Neural progenitor cell (in vitro differentiated cells): Measurements from ENCODE around the gene SET. TPM values are rescaled to one million over a fixed set of nuclear protein-coding genes. Genes with fewer than 3 reads are reported as not detected.
"Not testable (repeated sequence)": the region's sequence is repeated elsewhere in the genome, so short reads cannot be mapped to it uniquely, and the experiment has no call there.

Experiments used
- DNase-seq: peaks from one replicate; pipeline ENCODE4 v3.0.0-alpha.2; 2016; ENCODE audit warnings: low spot score
- H2AFZ ChIP-seq: fragments of 200-600 bp; sonication (generic); replicated peaks from 2 replicates; pipeline ENCODE4 v1.6.1; 2016; ENCODE audit warnings: antibody characterized with exemption
- H3F3A ChIP-seq: fragments of 200-600 bp; sonication (generic); 2 replicates; pipeline ENCODE4 v1.6.1; 2016; ENCODE audit warnings: antibody characterized with exemption, low read depth
- H3K27ac ChIP-seq: fragments of 200-600 bp; sonication (generic); 2 replicates; pipeline ENCODE4 v1.5.1; 2016; ENCODE audit warnings: mild to moderate bottlenecking
- H3K27me3 ChIP-seq: fragments of 200-600 bp; sonication (generic); 2 replicates; pipeline ENCODE4 v1.6.1; 2016; ENCODE audit warnings: mild to moderate bottlenecking, moderate library complexity
- H3K36me3 ChIP-seq: fragments of 200-600 bp; sonication (generic); 2 replicates; pipeline ENCODE4 v1.5.1; 2016
- H3K4me1 ChIP-seq: fragments of 200-600 bp; sonication (generic); 2 replicates; pipeline ENCODE4 v1.6.1; 2016; ENCODE audit warnings: mixed run types
- H3K4me2 ChIP-seq: fragments of 200-600 bp; sonication (generic); 2 replicates; pipeline ENCODE4 v1.6.1; 2016
- H3K4me3 ChIP-seq: fragments of 200-600 bp; sonication (generic); 2 replicates; pipeline ENCODE4 v1.5.1; 2016
- H3K79me2 ChIP-seq: fragments of 200-600 bp; sonication (generic); 2 replicates; pipeline ENCODE4 v1.6.1; 2016; ENCODE audit warnings: low read depth
- H3K9ac ChIP-seq: fragments of 200-600 bp; sonication (generic); 2 replicates; pipeline ENCODE4 v1.6.1; 2016
- H3K9me3 ChIP-seq: fragments of 200-600 bp; sonication (generic); 2 replicates; pipeline ENCODE4 v1.5.1; 2016; ENCODE audit warnings: low read depth
- H4K20me1 ChIP-seq: fragments of 200-600 bp; sonication (generic); 2 replicates; pipeline ENCODE4 v1.6.1; 2016; ENCODE audit warnings: low read depth
- H3K27ac Mint-ChIP-seq: 3 replicates; pipeline ENCODE4 v1.8.0; 2021; ENCODE audit warnings: mixed read lengths
- H3K27me3 Mint-ChIP-seq: 2 replicates; pipeline ENCODE4 v1.8.0; 2022; ENCODE audit warnings: low read depth, mild to moderate bottlenecking, inconsistent platforms, moderate library complexity, mixed read lengths; ENCODE audit not compliant: insufficient read depth
- H3K36me3 Mint-ChIP-seq: 3 replicates; pipeline ENCODE4 v1.8.0; 2021; ENCODE audit warnings: mixed read lengths
- H3K4me1 Mint-ChIP-seq: 3 replicates; pipeline ENCODE4 v1.8.0; 2021; ENCODE audit warnings: mixed read lengths
- H3K4me3 Mint-ChIP-seq: 3 replicates; pipeline ENCODE4 v1.8.0; 2021; ENCODE audit warnings: mild to moderate bottlenecking, moderate library complexity, mixed read lengths
- H3K9me3 Mint-ChIP-seq: 3 replicates; pipeline ENCODE4 v1.8.0; 2020; ENCODE audit warnings: mixed read lengths
- CTCF ChIP-seq: fragments of 200-600 bp; sonication (generic); IDR thresholded peaks from 2 replicates; pipeline ENCODE4 v1.5.1; 2017; ENCODE audit warnings: antibody characterized with exemption, mild to moderate bottlenecking
- EZH2 ChIP-seq: fragments of 200-600 bp; sonication (generic); IDR thresholded peaks from 2 replicates; pipeline ENCODE4 v1.6.1; 2017; ENCODE audit warnings: antibody characterized with exemption, mild to moderate bottlenecking, moderate library complexity
- EZH2phosphoT487 ChIP-seq: fragments of 200-600 bp; sonication (generic); IDR thresholded peaks from 2 replicates; pipeline ENCODE4 v1.6.1; 2017; ENCODE audit warnings: antibody characterized with exemption
- total RNA-seq: library from RNA; depleted of rRNA; stranded (reverse); fragments of >200 nt; gene quantifications from 2 replicates; pipeline ENCODE4 v1.2.3, GENCODE V29; 2015; ENCODE audit warnings: low replicate concordance

Gene SET
- total RNA-seq, 1 donor from 2014 or later, result 1,683 TPM

GRCh38 chr9:128689293-128689774 lies 312 bp downstream of the SET start:
- H3K4me1 ChIP-seq, result peaks cover 47% of the 10 kb centered on the region
- H3K27me3 Mint-ChIP-seq, result peaks cover 6% of the 10 kb centered on the region
- peak overlapping the region; percentile 97 for H3K27ac ChIP-seq
- H3K4me2 ChIP-seq, result peak overlapping the region; percentile 67
- TF ChIP-seq CTCF, result no peak
- TF ChIP-seq EZH2phosphoT487, result no peak
- no peak for TF ChIP-seq EZH2
- H3K9me3 Mint-ChIP-seq, result no peaks in the 10 kb centered on the region
- peak overlapping the region; percentile 74 for H3K4me3 Mint-ChIP-seq
- H3K4me3 ChIP-seq, result peak overlapping the region; percentile 84
- peaks cover 76% of the 10 kb centered on the region for H4K20me1 ChIP-seq
- H3K4me1 Mint-ChIP-seq, result peaks cover 59% of the 10 kb centered on the region
- peaks cover 93% of the 10 kb centered on the region for H3K79me2 ChIP-seq
- no peak overlapping the region for H3K27ac Mint-ChIP-seq
- H3K27me3 ChIP-seq, result no peaks in the 10 kb centered on the region
- H2AFZ ChIP-seq, result no peak overlapping the region
- DNase-seq, result no peak
- peaks cover 79% of the 10 kb centered on the region for H3F3A ChIP-seq
- no peaks in the 10 kb centered on the region for H3K9me3 ChIP-seq
- peaks cover 32% of the 10 kb centered on the region for H3K36me3 ChIP-seq
- peaks cover 23% of the 10 kb centered on the region for H3K36me3 Mint-ChIP-seq
- peak overlapping the region; percentile 77 for H3K9ac ChIP-seq

GRCh38 chr9:128689820-128690683 lies 1.0 kb downstream of the SET start:
- Histone ChIP-seq H3K27ac (peak overlapping the region; percentile 7), H3K9me3 (no peaks in the 10 kb centered on the region), H3K27me3 (no peaks in the 10 kb centered on the region), H3K79me2 (peaks cover 91% of the 10 kb centered on the region), H3K9ac (peak overlapping the region; percentile 67), H3K4me1 (peaks cover 41% of the 10 kb centered on the region), H2AFZ (no peak overlapping the region), H4K20me1 (peaks cover 76% of the 10 kb centered on the region), H3K4me3 (peak overlapping the region; percentile 87), H3K4me2 (peak overlapping the region; percentile 97), H3F3A (peaks cover 76% of the 10 kb centered on the region), H3K36me3 (peaks cover 34% of the 10 kb centered on the region)
- Mint-ChIP-seq H3K27me3 (peaks cover 6% of the 10 kb centered on the region), H3K36me3 (peaks cover 26% of the 10 kb centered on the region), H3K9me3 (no peaks in the 10 kb centered on the region), H3K27ac (peak overlapping the region; percentile 98), H3K4me1 (peaks cover 53% of the 10 kb centered on the region), H3K4me3 (peak overlapping the region; percentile 99)
- TF ChIP-seq CTCF (no peak), EZH2 (no peak), EZH2phosphoT487 (no peak)
- peak; percentile 79 for DNase-seq

GRCh38 chr9:128690684-128691034 lies 1.6 kb downstream of the SET start:
- no peaks in the 10 kb centered on the region for H3K27me3 ChIP-seq
- H3K9me3 Mint-ChIP-seq, result no peaks in the 10 kb centered on the region
- peaks cover 6% of the 10 kb centered on the region for H3K27me3 Mint-ChIP-seq
- H3K36me3 ChIP-seq, result peaks cover 37% of the 10 kb centered on the region
- H3K4me3 ChIP-seq, result peak overlapping the region; percentile 87
- peaks cover 47% of the 10 kb centered on the region for H3K4me1 Mint-ChIP-seq
- peaks cover 90% of the 10 kb centered on the region for H3K79me2 ChIP-seq
- H3K4me1 ChIP-seq, result peaks cover 35% of the 10 kb centered on the region
- H3K4me3 Mint-ChIP-seq, result peak overlapping the region; percentile 99
- peaks cover 26% of the 10 kb centered on the region for H3K36me3 Mint-ChIP-seq
- H4K20me1 ChIP-seq, result peaks cover 74% of the 10 kb centered on the region
- H3K27ac Mint-ChIP-seq, result peak overlapping the region; percentile 98
- peaks cover 78% of the 10 kb centered on the region for H3F3A ChIP-seq
- peak overlapping the region; percentile 7 for H3K27ac ChIP-seq
- no peaks in the 10 kb centered on the region for H3K9me3 ChIP-seq
- peak overlapping the region; percentile 97 for H3K4me2 ChIP-seq
- H2AFZ ChIP-seq, result no peak overlapping the region
- no peak for DNase-seq
- peak overlapping the region; percentile 67 for H3K9ac ChIP-seq
- TF ChIP-seq CTCF, result no peak
- TF ChIP-seq EZH2phosphoT487, result no peak
- no peak for TF ChIP-seq EZH2

GRCh38 chr9:128693738-128694137 lies 4.7 kb downstream of the SET start:
- not testable (repeated sequence) for H3K9ac ChIP-seq, H3K4me3 Mint-ChIP-seq, H3K27me3 Mint-ChIP-seq, H3K4me3 ChIP-seq, DNase-seq, H2AFZ ChIP-seq, H3K9me3 ChIP-seq, H3K4me2 ChIP-seq, H3K27ac ChIP-seq, H3K27ac Mint-ChIP-seq, H3K27me3 ChIP-seq, H3K9me3 Mint-ChIP-seq
- Histone ChIP-seq H3K36me3 (peaks cover 42% of the 10 kb centered on the region), H3K4me1 (peaks cover 14% of the 10 kb centered on the region), H3F3A (peaks cover 80% of the 10 kb centered on the region), H4K20me1 (peaks cover 73% of the 10 kb centered on the region), H3K79me2 (peaks cover 61% of the 10 kb centered on the region)
- H3K36me3 Mint-ChIP-seq, result peaks cover 43% of the 10 kb centered on the region
- peaks cover 19% of the 10 kb centered on the region for H3K4me1 Mint-ChIP-seq
